ENCODE results near the gene LRRC18.

The LRRC18 gene

GRCh38 chr10:48951707-48952106 lies 12.1 kb upstream of the LRRC18 start:
- Histone ChIP-seq H3K36me3 (ENCODE audit: insufficient read depth, low read length) (no peaks in the 10 kb centered on the region), H3K4me3 (no peak overlapping the region), H3K9ac (ENCODE audit: insufficient read length) (no peak overlapping the region), H3K9me3 (ENCODE audit: low read depth, low read length) (no peaks in the 10 kb centered on the region), H3K27ac (no peak overlapping the region)
- TF ChIP-seq EZH2 (IDR thresholded peaks at IDR 0.05) = no peak
- TF ChIP-seq FOXP2 (optimal IDR thresholded peaks at IDR 0.05; ENCODE audit: control extremely low read depth, extremely low read length, insufficient read depth) = no peak
- TF ChIP-seq POLR2AphosphoS5 (IDR thresholded peaks at IDR 0.05; ENCODE audit: borderline replicate concordance, low read depth, low read length) = no peak
- DNase-seq (ENCODE audit: low read depth, low spot score) = no peak

GRCh38 chr10:48948470-48949037 lies 8.9 kb upstream of the LRRC18 start:
- TF ChIP-seq POLR2AphosphoS5 (IDR thresholded peaks at IDR 0.05; ENCODE audit: borderline replicate concordance, low read depth, low read length) (no peak), EZH2 (IDR thresholded peaks at IDR 0.05) (no peak), FOXP2 (optimal IDR thresholded peaks at IDR 0.05; ENCODE audit: control extremely low read depth, extremely low read length, insufficient read depth) (no peak)
- no peak overlapping the region for H3K9ac ChIP-seq (ENCODE audit: insufficient read length)
- H3K9me3 ChIP-seq (ENCODE audit: low read depth, low read length) = no peaks in the 10 kb centered on the region
- no peaks in the 10 kb centered on the region for H3K36me3 ChIP-seq (ENCODE audit: insufficient read depth, low read length)
- DNase-seq (ENCODE audit: low read depth, low spot score) = no peak
- H3K4me3 ChIP-seq = no peak overlapping the region
- no peak overlapping the region for H3K27ac ChIP-seq

- no peak for DNase-seq (ENCODE audit: low read depth, low spot score)
- Histone ChIP-seq H3K9me3 (ENCODE audit: low read depth, low read length) (no peaks in the 10 kb centered on the region), H3K9ac (ENCODE audit: insufficient read length) (no peak overlapping the region), H3K27ac (no peak overlapping the region), H3K4me3 (no peak overlapping the region), H3K36me3 (ENCODE audit: insufficient read depth, low read length) (no peaks in the 10 kb centered on the region)
- TF ChIP-seq FOXP2 (optimal IDR thresholded peaks at IDR 0.05; ENCODE audit: control extremely low read depth, extremely low read length, insufficient read depth) = no peak
- no peak for TF ChIP-seq EZH2 (IDR thresholded peaks at IDR 0.05)
- TF ChIP-seq POLR2AphosphoS5 (IDR thresholded peaks at IDR 0.05; ENCODE audit: borderline replicate concordance, low read depth, low read length) = no peak
Measured at GRCh38 chr10:48947690-48948469, 8.2 kb upstream of the LRRC18 start.

GRCh38 chr10:48946891-48947500 lies 7.4 kb upstream of the LRRC18 start:
- Histone ChIP-seq H3K27ac (no peak overlapping the region), H3K9ac (ENCODE audit: insufficient read length) (no peak overlapping the region), H3K36me3 (ENCODE audit: insufficient read depth, low read length) (no peaks in the 10 kb centered on the region), H3K4me3 (no peak overlapping the region), H3K9me3 (ENCODE audit: low read depth, low read length) (no peaks in the 10 kb centered on the region)
- TF ChIP-seq EZH2 (IDR thresholded peaks at IDR 0.05) = no peak
- no peak for TF ChIP-seq FOXP2 (optimal IDR thresholded peaks at IDR 0.05; ENCODE audit: control extremely low read depth, extremely low read length, insufficient read depth)
- TF ChIP-seq POLR2AphosphoS5 (IDR thresholded peaks at IDR 0.05; ENCODE audit: borderline replicate concordance, low read depth, low read length) = no peak
- DNase-seq (ENCODE audit: low read depth, low spot score) = no peak

- no peak overlapping the region for H3K9ac ChIP-seq (ENCODE audit: insufficient read length)
- no peak for DNase-seq (ENCODE audit: low read depth, low spot score)
- TF ChIP-seq FOXP2 (optimal IDR thresholded peaks at IDR 0.05; ENCODE audit: control extremely low read depth, extremely low read length, insufficient read depth) (no peak), EZH2 (IDR thresholded peaks at IDR 0.05) (no peak), POLR2AphosphoS5 (IDR thresholded peaks at IDR 0.05; ENCODE audit: borderline replicate concordance, low read depth, low read length) (no peak)
- H3K36me3 ChIP-seq (ENCODE audit: insufficient read depth, low read length) = no peaks in the 10 kb centered on the region
- H3K9me3 ChIP-seq (ENCODE audit: low read depth, low read length) = no peaks in the 10 kb centered on the region
- no peak overlapping the region for H3K27ac ChIP-seq
- H3K4me3 ChIP-seq = no peak overlapping the region
Measured at GRCh38 chr10:48946332-48946731, 6.7 kb upstream of the LRRC18 start.

GRCh38 chr10:48945441-48946130 lies 5.9 kb upstream of the LRRC18 start:
- no peak overlapping the region for H3K27ac ChIP-seq
- no peaks in the 10 kb centered on the region for H3K36me3 ChIP-seq (ENCODE audit: insufficient read depth, low read length)
- no peak for TF ChIP-seq EZH2 (IDR thresholded peaks at IDR 0.05)
- TF ChIP-seq FOXP2 (optimal IDR thresholded peaks at IDR 0.05; ENCODE audit: control extremely low read depth, extremely low read length, insufficient read depth) = no peak
- no peak for TF ChIP-seq POLR2AphosphoS5 (IDR thresholded peaks at IDR 0.05; ENCODE audit: borderline replicate concordance, low read depth, low read length)
- H3K4me3 ChIP-seq = no peak overlapping the region
- DNase-seq (ENCODE audit: low read depth, low spot score) = no peak
- no peak overlapping the region for H3K9ac ChIP-seq (ENCODE audit: insufficient read length)
- no peaks in the 10 kb centered on the region for H3K9me3 ChIP-seq (ENCODE audit: low read depth, low read length)

GRCh38 chr10:48944171-48944570 lies 4.5 kb upstream of the LRRC18 start:
- DNase-seq (ENCODE audit: low read depth, low spot score) = no peak
- Histone ChIP-seq H3K4me3 (no peak overlapping the region), H3K27ac (no peak overlapping the region), H3K9ac (ENCODE audit: insufficient read length) (no peak overlapping the region), H3K36me3 (ENCODE audit: insufficient read depth, low read length) (no peaks in the 10 kb centered on the region), H3K9me3 (ENCODE audit: low read depth, low read length) (no peaks in the 10 kb centered on the region)
- TF ChIP-seq FOXP2 (optimal IDR thresholded peaks at IDR 0.05; ENCODE audit: control extremely low read depth, extremely low read length, insufficient read depth) (no peak), POLR2AphosphoS5 (IDR thresholded peaks at IDR 0.05; ENCODE audit: borderline replicate concordance, low read depth, low read length) (no peak), EZH2 (IDR thresholded peaks at IDR 0.05) (no peak)

GRCh38 chr10:48943096-48943495 lies 3.5 kb upstream of the LRRC18 start:
- TF ChIP-seq EZH2 (IDR thresholded peaks at IDR 0.05) (no peak), FOXP2 (optimal IDR thresholded peaks at IDR 0.05; ENCODE audit: control extremely low read depth, extremely low read length, insufficient read depth) (no peak), POLR2AphosphoS5 (IDR thresholded peaks at IDR 0.05; ENCODE audit: borderline replicate concordance, low read depth, low read length) (no peak)
- Histone ChIP-seq H3K9me3 (ENCODE audit: low read depth, low read length) (no peaks in the 10 kb centered on the region), H3K36me3 (ENCODE audit: insufficient read depth, low read length) (no peaks in the 10 kb centered on the region), H3K9ac (ENCODE audit: insufficient read length) (no peak overlapping the region), H3K4me3 (no peak overlapping the region), H3K27ac (no peak overlapping the region)
- DNase-seq (ENCODE audit: low read depth, low spot score) = no peak

Data from SK-N-MC (cell line).